ENCODE results near the gene IQUB. TPM values are rescaled to one million over a fixed set of nuclear protein-coding genes. Genes with fewer than 3 reads are reported as not detected.

The IQUB gene
- under 1 TPM; 0.16 to 0.34 TPM for total RNA-seq

GRCh38 chr7:123534383-123535260 is at the start of gene IQUB:
Gene IQUB (minus strand): TSS chr7:123534595. CDS start chr7:123512340, 22,255 bp downstream.
- DNase-seq (ENCODE audit: low spot score in 2 of 2) (peak; percentile 89 to 92), ATAC-seq (peak; percentile 84 to 87)
- H3K9me3 Mint-ChIP-seq: no peaks in the 10 kb centered on the region
- peak within 1 kb of the TSS; percentile 76 to 89 for H3K27ac Mint-ChIP-seq
- no peaks in the 10 kb centered on the region for H3K36me3 Mint-ChIP-seq

- Mint-ChIP-seq H3K27ac (no peak overlapping the region), H3K36me3 (no peaks in the 10 kb centered on the region), H3K9me3 (no peaks in the 10 kb centered on the region)
- no peak for ATAC-seq
- DNase-seq (ENCODE audit: low spot score in 2 of 2): no peak
Observed at GRCh38 chr7:123583821-123584220, 49.4 kb upstream of the IQUB start.

- Mint-ChIP-seq H3K36me3 (no peaks in the 10 kb centered on the region), H3K27ac (no peak overlapping the region), H3K9me3 (no peaks in the 10 kb centered on the region)
- ATAC-seq (no peak), DNase-seq (ENCODE audit: low spot score in 2 of 2) (no peak)
Observed at GRCh38 chr7:123581162-123581459, 46.7 kb upstream of the IQUB start.

GRCh38 chr7:123580406-123581161 is 46.2 kb upstream of the IQUB start:
- Mint-ChIP-seq H3K9me3 (no peaks in the 10 kb centered on the region), H3K27ac (no peak overlapping the region), H3K36me3 (no peaks in the 10 kb centered on the region)
- DNase-seq (ENCODE audit: low spot score in 2 of 2) (no peak), ATAC-seq (peak in 1 of 2 donors; percentile 60)

GRCh38 chr7:123579416-123579815 is 45.0 kb upstream of the IQUB start:
- no peaks in the 10 kb centered on the region for H3K9me3 Mint-ChIP-seq
- no peaks in the 10 kb centered on the region for H3K36me3 Mint-ChIP-seq
- H3K27ac Mint-ChIP-seq: no peak overlapping the region
- no peak for DNase-seq (ENCODE audit: low spot score in 2 of 2)
- no peak for ATAC-seq

GRCh38 chr7:123573896-123574467 is 39.6 kb upstream of the IQUB start:
- no peaks in the 10 kb centered on the region for H3K9me3 Mint-ChIP-seq
- no peaks in the 10 kb centered on the region for H3K36me3 Mint-ChIP-seq
- no peak overlapping the region for H3K27ac Mint-ChIP-seq
- DNase-seq (ENCODE audit: low spot score in 2 of 2) (no peak), ATAC-seq (no peak)

- ATAC-seq (no peak), DNase-seq (ENCODE audit: low spot score in 2 of 2) (no peak)
- no peak overlapping the region for H3K27ac Mint-ChIP-seq
- no peaks in the 10 kb centered on the region for H3K36me3 Mint-ChIP-seq
- H3K9me3 Mint-ChIP-seq: no peaks in the 10 kb centered on the region
Observed at GRCh38 chr7:123573341-123573740, 38.9 kb upstream of the IQUB start.

- Mint-ChIP-seq H3K27ac (no peak overlapping the region), H3K9me3 (no peaks in the 10 kb centered on the region), H3K36me3 (no peaks in the 10 kb centered on the region)
- ATAC-seq (no peak), DNase-seq (ENCODE audit: low spot score in 2 of 2) (no peak)
Observed at GRCh38 chr7:123571684-123572083, 37.3 kb upstream of the IQUB start.

- Mint-ChIP-seq H3K36me3 (no peaks in the 10 kb centered on the region), H3K27ac (no peak overlapping the region), H3K9me3 (no peaks in the 10 kb centered on the region)
- DNase-seq (ENCODE audit: low spot score in 2 of 2): no peak
- no peak for ATAC-seq
Observed at GRCh38 chr7:123571187-123571586, 36.8 kb upstream of the IQUB start.

- DNase-seq (ENCODE audit: low spot score in 2 of 2): no peak
- Mint-ChIP-seq H3K36me3 (no peaks in the 10 kb centered on the region), H3K9me3 (no peaks in the 10 kb centered on the region), H3K27ac (no peak overlapping the region)
- ATAC-seq: no peak
Observed at GRCh38 chr7:123570390-123571182, 36.2 kb upstream of the IQUB start.

- Mint-ChIP-seq H3K27ac (no peak overlapping the region), H3K9me3 (no peaks in the 10 kb centered on the region), H3K36me3 (no peaks in the 10 kb centered on the region)
- no peak for DNase-seq (ENCODE audit: low spot score in 2 of 2)
- no peak for ATAC-seq
Observed at GRCh38 chr7:123569352-123570010, 35.1 kb upstream of the IQUB start.

GRCh38 chr7:123562121-123562520 is 27.7 kb upstream of the IQUB start:
- no peaks in the 10 kb centered on the region for H3K36me3 Mint-ChIP-seq
- ATAC-seq: no peak
- no peak for DNase-seq (ENCODE audit: low spot score in 2 of 2)
- no peak overlapping the region for H3K27ac Mint-ChIP-seq
- H3K9me3 Mint-ChIP-seq: peaks cover 0 to 4% of the 10 kb centered on the region in 2 donors

GRCh38 chr7:123558289-123558874 is 24.0 kb upstream of the IQUB start:
- no peak for DNase-seq (ENCODE audit: low spot score in 2 of 2)
- H3K9me3 Mint-ChIP-seq: peaks cover 0 to 4% of the 10 kb centered on the region in 2 donors
- H3K27ac Mint-ChIP-seq: peak overlapping the region in 1 of 2 donors; percentile 9
- no peak for ATAC-seq
- peaks cover 0 to 4% of the 10 kb centered on the region in 2 donors for H3K36me3 Mint-ChIP-seq

GRCh38 chr7:123557398-123558288 is 23.2 kb upstream of the IQUB start, which contains the start of gene NDUFA5:
Gene NDUFA5 (minus strand): TSS chr7:123557818. CDS start chr7:123557795, 23 bp downstream.
- peaks cover 0 to 4% of the 10 kb centered on the region in 2 donors for H3K9me3 Mint-ChIP-seq
- DNase-seq (ENCODE audit: low spot score in 2 of 2) (peak; percentile 95 to 96), ATAC-seq (peak; percentile 97 to 99)
- peaks cover 7 to 11% of the 10 kb centered on the region in 2 donors for H3K36me3 Mint-ChIP-seq
- peak within 1 kb of the TSS in 1 of 2 donors; percentile 9 for H3K27ac Mint-ChIP-seq

- DNase-seq (ENCODE audit: low spot score in 2 of 2): no peak
- Mint-ChIP-seq H3K36me3 (peaks cover 7 to 13% of the 10 kb centered on the region in 2 donors), H3K27ac (no peak overlapping the region), H3K9me3 (peaks cover 0 to 4% of the 10 kb centered on the region in 2 donors)
- no peak for ATAC-seq
Observed at GRCh38 chr7:123557016-123557397, 22.6 kb upstream of the IQUB start.
